Omental fat pad (tissue), 4 donors: Measurements from ENCODE around the gene DGLUCY. TPM values are rescaled to one million over a fixed set of nuclear protein-coding genes. Genes with fewer than 3 reads are reported as not detected.

Source experiments
- ATAC-seq: fragments of 150-250 bp; one replicate; pipeline ENCODE4 v1.9.1; 2016; ENCODE audit warnings: mild to moderate bottlenecking, moderate library complexity; ENCODE audit not compliant: low FRiP score
- DNase-seq: peaks from one replicate; pipeline ENCODE4 v3.0.0-alpha.2; 2019; ENCODE audit warnings: low spot score
- CTCF ChIP-seq, 3 donors: fragments of 450-650 bp; IDR thresholded peaks; one replicate each; pipeline ENCODE4 v1.5.1; 2016 to 2017; ENCODE audit warnings: antibody characterized with exemption in 3 of 3, mild to moderate bottlenecking in 3 of 3, moderate library complexity in 2 of 3
- total RNA-seq, 4 donors: library from RNA; depleted of rRNA; stranded (reverse); fragments of >200 nt; gene quantifications; one replicate each; pipeline ENCODE4 v1.1.0, GENCODE V29; 2016

DGLUCY gene
- total RNA-seq = 10 to 100 TPM; 27.5 to 93.2 (median 39.3) TPM

- ATAC-seq (peak; percentile 90), DNase-seq (peak; percentile 45)
- no peak for TF ChIP-seq CTCF (IDR thresholded peaks at IDR 0.05)
These were observed at the start of gene DGLUCY for GRCh38 chr14:91113829-91114078. TSS of gene DGLUCY (plus strand) at chr14:91114073. CDS start at chr14:91160295, 46,222 bp downstream.

GRCh38 chr14:91065266-91065665 is 48.6 kb upstream of the DGLUCY start:
- TF ChIP-seq CTCF (IDR thresholded peaks at IDR 0.05) = no peak
- DNase-seq = no peak

GRCh38 chr14:91067186-91067585 is 46.7 kb upstream of the DGLUCY start:
- ATAC-seq = no peak
- DNase-seq = no peak
- TF ChIP-seq CTCF (IDR thresholded peaks at IDR 0.05) = no peak

More at GRCh38 chr14:91065266-91065665, 48.6 kb upstream of the DGLUCY start:
- ATAC-seq = no peak

- DNase-seq = no peak
These were observed 45.2 kb upstream of the DGLUCY start for GRCh38 chr14:91068642-91069041.

GRCh38 chr14:91070572-91070971 is 43.3 kb upstream of the DGLUCY start:
- ATAC-seq (no peak), DNase-seq (no peak)
- no peak for TF ChIP-seq CTCF (IDR thresholded peaks at IDR 0.05)

More at GRCh38 chr14:91068642-91069041, 45.2 kb upstream of the DGLUCY start:
- TF ChIP-seq CTCF (IDR thresholded peaks at IDR 0.05) = no peak
- ATAC-seq = no peak

- DNase-seq = no peak
- TF ChIP-seq CTCF (IDR thresholded peaks at IDR 0.05) = no peak
- no peak for ATAC-seq
These were observed 38.3 kb upstream of the DGLUCY start for GRCh38 chr14:91075553-91075952.

GRCh38 chr14:91078095-91078737 is 35.7 kb upstream of the DGLUCY start:
- no peak for DNase-seq
- TF ChIP-seq CTCF (IDR thresholded peaks at IDR 0.05) = no peak
- ATAC-seq = no peak
